RWPE2 (cell line): ENCODE data around the gene MT1H.

ENCODE experiments used
- ATAC-seq: fragments of 200-7000 bp; cut with Tn5 transposase; 3 replicates; pipeline ENCODE4 v1.9.1; 2021; ENCODE audit warnings: low read depth
- DNase-seq: peaks from one replicate; pipeline ENCODE4 v3.0.0-alpha.2; 2020; ENCODE audit warnings: low spot score
- H3K27ac ChIP-seq: fragments of 450-650 bp; 2 replicates; pipeline ENCODE4 v1.5.1; 2017; ENCODE audit warnings: mild to moderate bottlenecking; ENCODE audit not compliant: poor library complexity, severe bottlenecking
- H3K27me3 ChIP-seq: fragments of 250-450 bp; sonication (Bioruptor Pico); 2 replicates; pipeline ENCODE4 v1.5.1; 2021; ENCODE audit warnings: mild to moderate bottlenecking, moderate library complexity; ENCODE audit not compliant: insufficient read depth, poor library complexity, severe bottlenecking
- H3K36me3 ChIP-seq: fragments of 250-450 bp; sonication (Bioruptor Pico); 2 replicates; pipeline ENCODE4 v1.5.1; 2020; ENCODE audit warnings: low read depth, mild to moderate bottlenecking, moderate library complexity
- H3K4me1 ChIP-seq: fragments of 250-450 bp; sonication (Bioruptor Pico); 2 replicates; pipeline ENCODE4 v1.5.1; 2021; ENCODE audit warnings: mild to moderate bottlenecking, moderate library complexity; ENCODE audit not compliant: insufficient read depth, poor library complexity, severe bottlenecking
- H3K4me3 ChIP-seq: fragments of 250-450 bp; sonication (Bioruptor Pico); 2 replicates; pipeline ENCODE4 v1.5.1; 2021; ENCODE audit warnings: mild to moderate bottlenecking, moderate library complexity; ENCODE audit not compliant: severe bottlenecking
- H3K9me3 ChIP-seq: fragments of 250-450 bp; sonication (Bioruptor Pico); 2 replicates; pipeline ENCODE4 v1.5.1; 2021; ENCODE audit warnings: mild to moderate bottlenecking, moderate library complexity; ENCODE audit not compliant: severe bottlenecking
- TF ChIP-seq, protein P1 (sequence below): fragments of 450-650 bp; IDR thresholded peaks from one replicate; pipeline ENCODE4 v1.5.1; 2017; ENCODE audit warnings: mild to moderate bottlenecking, moderate library complexity; ENCODE audit not compliant: poor library complexity, severe bottlenecking

The MT1H gene

GRCh38 chr16:56653218-56653617 lies 16.4 kb upstream of the MT1H start:
- no peak for DNase-seq
- no peak for ATAC-seq
- H3K9me3 ChIP-seq, result no peaks in the 10 kb centered on the region
- H3K4me1 ChIP-seq, result peaks cover 18% of the 10 kb centered on the region
- TF ChIP-seq, protein P1, sequence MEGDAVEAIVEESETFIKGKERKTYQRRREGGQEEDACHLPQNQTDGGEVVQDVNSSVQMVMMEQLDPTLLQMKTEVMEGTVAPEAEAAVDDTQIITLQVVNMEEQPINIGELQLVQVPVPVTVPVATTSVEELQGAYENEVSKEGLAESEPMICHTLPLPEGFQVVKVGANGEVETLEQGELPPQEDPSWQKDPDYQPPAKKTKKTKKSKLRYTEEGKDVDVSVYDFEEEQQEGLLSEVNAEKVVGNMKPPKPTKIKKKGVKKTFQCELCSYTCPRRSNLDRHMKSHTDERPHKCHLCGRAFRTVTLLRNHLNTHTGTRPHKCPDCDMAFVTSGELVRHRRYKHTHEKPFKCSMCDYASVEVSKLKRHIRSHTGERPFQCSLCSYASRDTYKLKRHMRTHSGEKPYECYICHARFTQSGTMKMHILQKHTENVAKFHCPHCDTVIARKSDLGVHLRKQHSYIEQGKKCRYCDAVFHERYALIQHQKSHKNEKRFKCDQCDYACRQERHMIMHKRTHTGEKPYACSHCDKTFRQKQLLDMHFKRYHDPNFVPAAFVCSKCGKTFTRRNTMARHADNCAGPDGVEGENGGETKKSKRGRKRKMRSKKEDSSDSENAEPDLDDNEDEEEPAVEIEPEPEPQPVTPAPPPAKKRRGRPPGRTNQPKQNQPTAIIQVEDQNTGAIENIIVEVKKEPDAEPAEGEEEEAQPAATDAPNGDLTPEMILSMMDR, result no peak
- no peak overlapping the region for H3K27ac ChIP-seq
- H3K36me3 ChIP-seq, result no peaks in the 10 kb centered on the region
- H3K27me3 ChIP-seq, result no peaks in the 10 kb centered on the region
- no peak overlapping the region for H3K4me3 ChIP-seq

DNA sequence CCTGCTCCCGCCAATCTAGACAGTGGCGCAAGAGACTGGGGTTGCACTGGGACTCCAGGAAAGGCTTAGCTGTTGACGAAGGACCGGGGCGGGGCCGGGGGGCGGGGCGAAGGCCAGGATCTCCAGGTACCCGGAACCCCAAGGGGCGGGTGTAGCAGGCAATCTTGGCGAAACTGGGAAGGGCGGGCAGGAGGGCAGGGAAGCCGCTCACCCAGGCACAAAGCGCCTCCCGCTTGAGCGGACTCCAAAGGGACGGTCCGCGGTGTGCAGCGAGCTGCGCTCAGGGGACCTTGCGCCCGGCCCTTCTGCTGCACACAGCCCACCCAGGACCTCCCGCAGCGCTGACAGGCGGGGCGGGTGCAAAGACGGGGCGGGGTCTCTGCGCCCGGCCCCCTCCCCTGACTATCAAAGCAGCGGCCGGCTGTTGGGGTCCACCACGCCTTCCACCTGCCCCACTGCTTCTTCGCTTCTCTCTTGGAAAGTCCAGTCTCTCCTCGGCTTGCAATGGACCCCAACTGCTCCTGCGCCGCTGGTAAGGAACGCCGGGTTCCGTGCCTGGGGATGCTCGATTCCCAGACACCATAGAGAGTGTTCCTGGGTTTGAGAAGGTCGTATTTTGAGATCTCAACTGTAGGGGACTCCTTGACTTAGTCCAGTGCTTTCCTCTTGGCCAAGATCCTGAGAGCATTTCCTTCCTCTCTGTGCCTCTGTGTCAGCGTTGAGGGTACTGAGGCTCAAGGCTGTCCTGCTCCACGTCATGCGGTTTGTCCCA lies 11.9 kb upstream of the MT1H start, which contains the start of gene MT1F:
Gene MT1F, plus strand, starts transcription at position 405 of the 772 bp plus-strand sequence. Its CDS starts 100 bp downstream, at position 505.
- Histone ChIP-seq H3K27me3 (no peaks in the 10 kb centered on the region), H3K36me3 (no peaks in the 10 kb centered on the region), H3K27ac (peak within 1 kb of the TSS; percentile 3), H3K9me3 (no peaks in the 10 kb centered on the region), H3K4me1 (peaks cover 3% of the 10 kb centered on the region), H3K4me3 (peak within 1 kb of the TSS; percentile 42)
- ATAC-seq (peak; percentile 94), DNase-seq (peak; percentile 93)
- TF ChIP-seq, protein P1, result no peak

GRCh38 chr16:56658327-56658875 lies 11.2 kb upstream of the MT1H start:
- H3K9me3 ChIP-seq, result no peaks in the 10 kb centered on the region
- no peaks in the 10 kb centered on the region for H3K36me3 ChIP-seq
- peaks cover 3% of the 10 kb centered on the region for H3K4me1 ChIP-seq
- no peaks in the 10 kb centered on the region for H3K27me3 ChIP-seq
- H3K4me3 ChIP-seq, result peak overlapping the region; percentile 42
- H3K27ac ChIP-seq, result no peak overlapping the region
- ATAC-seq (no peak), DNase-seq (no peak)
- TF ChIP-seq, protein P1, result no peak

- ATAC-seq (no peak), DNase-seq (no peak)
- TF ChIP-seq, protein P1, result no peak
- Histone ChIP-seq H3K9me3 (no peaks in the 10 kb centered on the region), H3K36me3 (no peaks in the 10 kb centered on the region), H3K4me1 (no peaks in the 10 kb centered on the region), H3K27ac (no peak overlapping the region), H3K27me3 (no peaks in the 10 kb centered on the region), H3K4me3 (no peak overlapping the region)
Observed at GRCh38 chr16:56662357-56663354, 7.0 kb upstream of the MT1H start.
